ENCODE data around the gene POLE. TPM values are rescaled to one million over a fixed set of nuclear protein-coding genes. Genes with fewer than 3 reads are reported as not detected.

POLE gene
- total RNA-seq, 2 donors from 2014 or later = 12.5 to 36.9 TPM

DNA sequence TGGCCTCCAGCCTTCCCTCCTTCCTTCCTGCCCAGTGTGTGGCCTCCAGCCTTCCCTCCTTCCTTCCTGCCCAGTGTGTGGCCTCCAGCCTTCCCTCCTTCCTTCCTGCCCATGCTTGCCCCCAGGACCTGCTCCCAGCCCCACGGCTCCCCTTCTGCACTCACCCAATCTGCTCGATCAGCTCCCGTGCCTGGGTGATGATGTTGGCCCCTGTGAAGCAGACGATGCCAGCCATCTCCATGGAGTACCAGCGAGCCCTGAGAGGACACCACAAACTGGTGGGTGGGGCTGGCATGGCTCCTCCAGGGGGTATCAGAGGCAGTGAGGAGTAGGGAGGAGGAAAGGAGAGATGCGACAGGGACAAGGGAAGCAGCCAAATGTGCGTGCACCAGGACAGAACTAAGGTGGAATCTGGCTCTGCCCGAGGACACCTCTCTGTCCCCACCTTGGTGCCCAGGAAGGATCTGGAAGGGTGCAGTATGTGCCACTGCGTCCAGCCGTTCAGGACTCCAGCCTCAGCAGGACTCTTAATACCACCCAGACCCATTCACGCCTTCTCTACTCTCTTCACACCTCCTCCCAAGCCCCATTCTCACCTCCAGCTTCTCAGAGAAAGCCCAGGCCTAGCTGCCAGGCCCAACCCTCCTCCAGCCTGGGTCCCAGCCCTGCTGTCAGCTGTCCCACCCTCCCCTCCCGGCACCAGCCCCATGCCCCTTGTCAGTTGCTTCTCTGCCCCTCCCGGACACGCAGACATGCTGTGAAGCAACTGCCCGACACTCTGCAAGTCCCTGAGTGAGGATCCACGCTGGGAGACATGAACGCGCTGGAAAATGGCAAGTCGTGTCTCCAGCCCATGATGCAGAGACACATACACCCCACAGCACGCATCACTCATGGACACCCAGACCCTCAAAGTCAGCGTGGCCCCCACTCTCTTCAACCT lies 22.7 kb downstream of the POLE start:
- Histone ChIP-seq H3K4me3 (no peak overlapping the region), H3K36me3 (replicated peaks in 1 of 2; ENCODE audit: insufficient read depth in 1 of 2, low read depth in 2 of 2) (peaks cover 0 to 30% of the 10 kb centered on the region in 2 donors), H3K27ac (no peak overlapping the region), H3K9me3 (no peaks in the 10 kb centered on the region), H3K4me1 (no peaks in the 10 kb centered on the region), H3K27me3 (no peaks in the 10 kb centered on the region)
- DNase-seq (no peak), ATAC-seq (no peak)
- TF ChIP-seq, protein P1, sequence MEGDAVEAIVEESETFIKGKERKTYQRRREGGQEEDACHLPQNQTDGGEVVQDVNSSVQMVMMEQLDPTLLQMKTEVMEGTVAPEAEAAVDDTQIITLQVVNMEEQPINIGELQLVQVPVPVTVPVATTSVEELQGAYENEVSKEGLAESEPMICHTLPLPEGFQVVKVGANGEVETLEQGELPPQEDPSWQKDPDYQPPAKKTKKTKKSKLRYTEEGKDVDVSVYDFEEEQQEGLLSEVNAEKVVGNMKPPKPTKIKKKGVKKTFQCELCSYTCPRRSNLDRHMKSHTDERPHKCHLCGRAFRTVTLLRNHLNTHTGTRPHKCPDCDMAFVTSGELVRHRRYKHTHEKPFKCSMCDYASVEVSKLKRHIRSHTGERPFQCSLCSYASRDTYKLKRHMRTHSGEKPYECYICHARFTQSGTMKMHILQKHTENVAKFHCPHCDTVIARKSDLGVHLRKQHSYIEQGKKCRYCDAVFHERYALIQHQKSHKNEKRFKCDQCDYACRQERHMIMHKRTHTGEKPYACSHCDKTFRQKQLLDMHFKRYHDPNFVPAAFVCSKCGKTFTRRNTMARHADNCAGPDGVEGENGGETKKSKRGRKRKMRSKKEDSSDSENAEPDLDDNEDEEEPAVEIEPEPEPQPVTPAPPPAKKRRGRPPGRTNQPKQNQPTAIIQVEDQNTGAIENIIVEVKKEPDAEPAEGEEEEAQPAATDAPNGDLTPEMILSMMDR (IDR thresholded peaks at IDR 0.05) = no peak
- no peak for TF ChIP-seq POLR2A (IDR thresholded peaks at IDR 0.05)
- 79 to 92% methylated on average over 16 to 21 of the region's 21 CpGs for WGBS, 2 donors
- intact Hi-C loops (cut with DNase I) = no loop called here

DNA sequence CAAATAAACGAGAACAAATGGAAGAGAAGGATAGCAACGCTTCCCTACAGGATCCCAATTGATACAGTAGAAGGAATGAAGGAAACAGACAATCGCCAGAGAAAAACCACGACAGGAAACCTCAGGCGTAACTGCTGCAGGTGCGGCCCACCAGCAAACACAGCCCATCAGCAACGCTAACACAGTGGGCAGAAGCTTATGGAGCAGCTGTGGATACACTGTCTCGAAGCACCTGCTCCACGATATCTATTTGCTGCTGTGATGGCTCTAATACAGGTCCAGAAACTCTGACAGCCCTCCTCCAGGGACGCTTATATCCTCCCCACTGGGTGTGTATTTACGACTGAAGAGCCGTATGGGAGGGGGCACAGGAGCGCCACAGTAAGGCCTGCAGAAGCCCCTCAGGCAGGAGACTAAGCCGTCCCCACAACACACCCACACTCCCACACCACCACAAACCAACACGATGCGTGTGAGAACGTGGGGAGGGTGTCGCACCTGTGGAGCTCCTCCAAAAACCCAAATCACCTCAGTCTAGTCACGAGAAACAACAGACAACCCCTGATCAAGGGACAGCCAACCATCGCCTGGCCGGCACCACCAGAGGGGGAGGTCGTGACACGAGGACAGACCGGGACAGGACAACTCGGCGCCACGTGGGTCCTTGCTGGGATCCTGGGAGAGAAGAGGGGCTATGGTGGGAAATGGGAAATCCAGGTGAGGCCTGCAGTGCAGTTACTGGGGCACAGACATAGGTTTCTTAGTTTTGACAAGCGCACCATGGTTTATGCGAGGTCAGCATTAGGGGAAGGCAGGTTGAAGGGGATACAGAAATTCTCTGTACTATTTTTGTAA lies 24.0 kb downstream of the POLE start:
- Histone ChIP-seq H3K4me1 (no peaks in the 10 kb centered on the region), H3K36me3 (replicated peaks in 1 of 2; ENCODE audit: insufficient read depth in 1 of 2, low read depth in 2 of 2) (peaks cover 0 to 35% of the 10 kb centered on the region in 2 donors), H3K4me3 (no peak overlapping the region), H3K27ac (no peak overlapping the region), H3K9me3 (no peaks in the 10 kb centered on the region), H3K27me3 (no peaks in the 10 kb centered on the region)
- ATAC-seq (no peak), DNase-seq (no peak)
- no peak for TF ChIP-seq POLR2A (IDR thresholded peaks at IDR 0.05)
- TF ChIP-seq, protein P1 (IDR thresholded peaks at IDR 0.05) = no peak
- intact Hi-C loops (cut with DNase I) = no loop called here
- 87 to 93% methylated on average over 29 of the region's 29 CpGs for whole genome bisulfite sequencing, 2 donors

DNA sequence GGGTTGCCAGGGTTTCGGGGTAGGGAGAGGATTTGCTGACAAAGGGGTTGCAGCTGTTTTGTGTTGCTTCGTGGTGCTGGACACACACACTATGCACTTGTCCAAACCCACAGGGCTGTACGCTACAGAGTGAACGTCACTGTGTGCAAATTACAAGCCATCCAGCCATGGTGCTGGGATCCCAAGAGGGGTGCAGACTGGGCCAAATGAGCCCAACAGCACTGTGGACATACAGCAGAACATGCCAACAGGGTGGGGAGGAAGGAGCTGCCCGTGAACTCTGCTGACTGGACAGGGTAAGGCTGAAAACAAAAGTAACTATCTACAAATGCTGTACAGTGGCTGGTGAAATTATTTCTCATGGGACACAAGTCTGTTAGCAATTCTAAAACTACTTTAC lies 25.2 kb downstream of the POLE start:
- TF ChIP-seq POLR2A (IDR thresholded peaks at IDR 0.05) = no peak
- TF ChIP-seq, protein P1 (IDR thresholded peaks at IDR 0.05) = no peak
- H3K27me3 ChIP-seq = no peaks in the 10 kb centered on the region
- no peak for DNase-seq
- no peak overlapping the region for H3K27ac ChIP-seq
- H3K4me3 ChIP-seq = no peak overlapping the region
- H3K4me1 ChIP-seq = no peaks in the 10 kb centered on the region
- H3K36me3 ChIP-seq (replicated peaks in 1 of 2; ENCODE audit: insufficient read depth in 1 of 2, low read depth in 2 of 2) = peaks cover 0 to 36% of the 10 kb centered on the region in 2 donors
- no peaks in the 10 kb centered on the region for H3K9me3 ChIP-seq
- intact Hi-C loops (cut with DNase I) = no loop called here
- no peak for ATAC-seq
- 67 to 78% methylated on average over 5 of the region's 5 CpGs for WGBS, 2 donors

DNA sequence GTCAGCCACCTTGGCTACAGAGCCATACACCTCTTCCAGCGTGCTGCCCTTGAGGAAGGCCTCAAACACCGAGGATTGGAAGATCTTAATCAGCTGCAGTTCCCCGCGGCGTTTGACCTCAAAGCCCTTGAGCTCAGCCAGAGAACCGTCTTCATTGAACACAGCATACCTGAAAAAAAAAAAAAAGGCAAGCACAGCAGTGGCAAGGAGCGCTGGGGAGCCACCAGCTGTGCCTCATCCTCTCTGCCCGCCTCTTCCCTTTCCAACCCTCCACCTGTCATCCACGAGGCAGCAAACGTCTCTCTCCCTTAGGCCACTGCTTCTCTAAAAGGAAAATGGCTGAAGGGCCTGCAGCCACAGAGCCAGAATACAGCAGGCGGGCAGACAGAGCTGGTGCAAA lies 26.1 kb downstream of the POLE start:
- ATAC-seq = no peak
- Histone ChIP-seq H3K27me3 (no peaks in the 10 kb centered on the region), H3K36me3 (replicated peaks in 1 of 2; ENCODE audit: insufficient read depth in 1 of 2, low read depth in 2 of 2) (peaks cover 0 to 35% of the 10 kb centered on the region in 2 donors), H3K4me3 (no peak overlapping the region), H3K4me1 (no peaks in the 10 kb centered on the region), H3K27ac (no peak overlapping the region), H3K9me3 (no peaks in the 10 kb centered on the region)
- DNase-seq = no peak
- WGBS, 2 donors = 83 to 89% methylated on average over 11 of the region's 11 CpGs
- TF ChIP-seq POLR2A (IDR thresholded peaks at IDR 0.05) = no peak
- TF ChIP-seq, protein P1 (IDR thresholded peaks at IDR 0.05) = no peak
- intact Hi-C loops (cut with DNase I) = no loop called here

All from body of pancreas (tissue), 4 donors.